Measurements from ENCODE around the gene BMAL1. TPM values are rescaled to one million over a fixed set of nuclear protein-coding genes. Genes with fewer than 3 reads are reported as not detected.

Gene BMAL1
- total RNA-seq, 4 donors from 2014 or later = 41.2 to 97.5 (median 50.7) TPM

GRCh38 chr11:13242564-13242963, 35.0 kb upstream of the BMAL1 start:
- H3K36me3 ChIP-seq = no peaks in the 10 kb centered on the region
- no peak overlapping the region for H3K27ac ChIP-seq
- H3K4me1 ChIP-seq = no peaks in the 10 kb centered on the region
- intact Hi-C loops (cut with DNase I) = no loop called here
- no peaks in the 10 kb centered on the region for H3K27me3 ChIP-seq
- no peak for TF ChIP-seq CTCF (IDR thresholded peaks at IDR 0.05)
- TF ChIP-seq POLR2A (IDR thresholded peaks at IDR 0.05) = no peak
- WGBS, 2 donors = 89 to 96% methylated on average over 3 of the region's 3 CpGs
- DNase-seq = no peak
- H3K4me3 ChIP-seq (replicated peaks in 1 of 3) = no peak overlapping the region
- no peaks in the 10 kb centered on the region for H3K9me3 ChIP-seq

GRCh38 chr11:13247606-13248296, 29.8 kb upstream of the BMAL1 start:
- intact Hi-C loops (cut with DNase I) = no loop called here
- DNase-seq = no peak
- TF ChIP-seq CTCF (IDR thresholded peaks at IDR 0.05) = no peak
- no peak for TF ChIP-seq POLR2A (IDR thresholded peaks at IDR 0.05)
- H3K36me3 ChIP-seq = no peaks in the 10 kb centered on the region
- no peak overlapping the region for H3K4me3 ChIP-seq (replicated peaks in 1 of 3)
- no peak overlapping the region for H3K27ac ChIP-seq
- no peaks in the 10 kb centered on the region for H3K9me3 ChIP-seq
- WGBS, 2 donors = 70% methylated on average over 5 of the region's 5 CpGs
- no peaks in the 10 kb centered on the region for H3K4me1 ChIP-seq
- H3K27me3 ChIP-seq = no peaks in the 10 kb centered on the region

- no peak for DNase-seq
- intact Hi-C loops (cut with DNase I) = no loop called here
- no peaks in the 10 kb centered on the region for H3K27me3 ChIP-seq
- no peaks in the 10 kb centered on the region for H3K4me1 ChIP-seq
- no peak overlapping the region for H3K4me3 ChIP-seq (replicated peaks in 1 of 3)
- H3K36me3 ChIP-seq = no peaks in the 10 kb centered on the region
- 93 to 100% methylated on average over 2 of the region's 2 CpGs for WGBS, 2 donors
- H3K27ac ChIP-seq = no peak overlapping the region
- H3K9me3 ChIP-seq = no peaks in the 10 kb centered on the region
- TF ChIP-seq POLR2A (IDR thresholded peaks at IDR 0.05) (no peak), CTCF (IDR thresholded peaks at IDR 0.05) (no peak)
Observed at GRCh38 chr11:13249177-13249576, 28.4 kb upstream of the BMAL1 start.

- TF ChIP-seq POLR2A (IDR thresholded peaks at IDR 0.05) (no peak), CTCF (IDR thresholded peaks at IDR 0.05) (no peak)
- WGBS, 2 donors = 27 to 74% methylated on average over 2 of the region's 2 CpGs
- intact Hi-C loops (cut with DNase I) = no loop called here
Observed at GRCh38 chr11:13249992-13250391, 27.6 kb upstream of the BMAL1 start.

GRCh38 chr11:13251966-13252365, 25.6 kb upstream of the BMAL1 start:
- Histone ChIP-seq H3K9me3 (no peaks in the 10 kb centered on the region), H3K36me3 (no peaks in the 10 kb centered on the region), H3K4me1 (no peaks in the 10 kb centered on the region), H3K4me3 (replicated peaks in 1 of 3) (no peak overlapping the region), H3K27me3 (no peaks in the 10 kb centered on the region), H3K27ac (no peak overlapping the region)
- no peak for TF ChIP-seq POLR2A (IDR thresholded peaks at IDR 0.05)
- no peak for TF ChIP-seq CTCF (IDR thresholded peaks at IDR 0.05)
- DNase-seq = no peak
- 95 to 96% methylated on average over 2 of the region's 2 CpGs for WGBS, 2 donors
- intact Hi-C loops (cut with DNase I) = no loop called here

More at GRCh38 chr11:13249992-13250391, 27.6 kb upstream of the BMAL1 start:
- Histone ChIP-seq H3K36me3 (no peaks in the 10 kb centered on the region), H3K27me3 (no peaks in the 10 kb centered on the region), H3K4me3 (replicated peaks in 1 of 3) (no peak overlapping the region), H3K4me1 (no peaks in the 10 kb centered on the region), H3K27ac (no peak overlapping the region), H3K9me3 (no peaks in the 10 kb centered on the region)
- DNase-seq = no peak

Data from thyroid gland (tissue), 4 donors.